Hippocampal formation (tissue), 2 donors: Measurements from ENCODE around the gene TSHZ2.

Experiments used
- DNase-seq, 2 donors: peaks; one replicate each; lab custom pipeline; 2025; lab: John Stamatoyannopoulos, UW

Gene TSHZ2

GRCh38 chr20:53281557-53282117, 309.5 kb downstream of the TSHZ2 start:
- DNase-seq = no peak

- no peak for DNase-seq
Observed at GRCh38 chr20:53282217-53282955, 310.2 kb downstream of the TSHZ2 start.

- DNase-seq = no peak
Observed at GRCh38 chr20:53283011-53283410, 310.9 kb downstream of the TSHZ2 start.

GRCh38 chr20:53283597-53283996, 311.4 kb downstream of the TSHZ2 start:
- DNase-seq = no peak

- DNase-seq = no peak
Observed at GRCh38 chr20:53284256-53284655, 312.1 kb downstream of the TSHZ2 start.

- DNase-seq = no peak
Observed at GRCh38 chr20:53284696-53285095, 312.5 kb downstream of the TSHZ2 start.

GRCh38 chr20:53287357-53288042, 315.3 kb downstream of the TSHZ2 start:
- DNase-seq = no peak

GRCh38 chr20:53291548-53291947, 319.4 kb downstream of the TSHZ2 start:
- DNase-seq = no peak

- no peak for DNase-seq
Observed at GRCh38 chr20:53292347-53292746, 320.2 kb downstream of the TSHZ2 start.

- DNase-seq = no peak
Observed at GRCh38 chr20:53294804-53295203, 322.6 kb downstream of the TSHZ2 start.

- no peak for DNase-seq
Observed at GRCh38 chr20:53296025-53296424, 323.9 kb downstream of the TSHZ2 start.

GRCh38 chr20:53296451-53297153, 324.4 kb downstream of the TSHZ2 start:
- DNase-seq = no peak

GRCh38 chr20:53297154-53297529, 325.0 kb downstream of the TSHZ2 start:
- no peak for DNase-seq

- no peak for DNase-seq
Observed at GRCh38 chr20:53298260-53298659, 326.1 kb downstream of the TSHZ2 start.

- peak in 1 of 2 donors; percentile 8 for DNase-seq
Observed at GRCh38 chr20:53298911-53299310, 326.8 kb downstream of the TSHZ2 start.

- no peak for DNase-seq
Observed at GRCh38 chr20:53299831-53300230, 327.7 kb downstream of the TSHZ2 start.

- DNase-seq = no peak
Observed at GRCh38 chr20:53301869-53302268, 329.7 kb downstream of the TSHZ2 start.

- no peak for DNase-seq
Observed at GRCh38 chr20:53302695-53303412, 330.7 kb downstream of the TSHZ2 start.

GRCh38 chr20:53303413-53303760, 331.2 kb downstream of the TSHZ2 start:
- DNase-seq = no peak

- no peak for DNase-seq
Observed at GRCh38 chr20:53304146-53304545, 332.0 kb downstream of the TSHZ2 start.

GRCh38 chr20:53306192-53306805, 334.1 kb downstream of the TSHZ2 start:
- DNase-seq = no peak
